HG02798 (cell line): ENCODE measurements around the gene HIVEP2.

ENCODE experiments used
- ATAC-seq: cut with Tn5 transposase; IDR thresholded peaks from one replicate; pipeline ENCODE4 v1.9.1; 2021; ENCODE audit warnings: mild to moderate bottlenecking; ENCODE audit not compliant: unreplicated experiment, poor library complexity

HIVEP2 gene

DNA sequence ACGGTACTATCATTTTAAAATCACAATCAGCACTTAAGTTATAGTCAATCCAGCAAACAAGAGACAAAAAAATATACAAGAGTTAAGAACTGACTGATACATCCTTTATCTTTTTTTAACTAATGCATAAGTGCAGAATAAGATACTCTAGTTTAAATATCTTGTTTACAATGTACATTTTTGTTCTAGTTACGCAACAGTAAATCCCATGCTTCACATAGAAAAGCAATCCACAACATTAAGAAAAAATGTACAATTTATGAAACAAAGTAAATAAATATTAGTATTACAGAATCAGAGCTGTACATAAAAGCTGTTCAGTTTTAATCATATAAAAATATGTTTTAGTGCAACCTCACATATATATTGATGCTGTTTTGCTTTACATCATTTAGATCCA, 192.6 kb downstream of the HIVEP2 start:
- ATAC-seq, result no peak

DNA sequence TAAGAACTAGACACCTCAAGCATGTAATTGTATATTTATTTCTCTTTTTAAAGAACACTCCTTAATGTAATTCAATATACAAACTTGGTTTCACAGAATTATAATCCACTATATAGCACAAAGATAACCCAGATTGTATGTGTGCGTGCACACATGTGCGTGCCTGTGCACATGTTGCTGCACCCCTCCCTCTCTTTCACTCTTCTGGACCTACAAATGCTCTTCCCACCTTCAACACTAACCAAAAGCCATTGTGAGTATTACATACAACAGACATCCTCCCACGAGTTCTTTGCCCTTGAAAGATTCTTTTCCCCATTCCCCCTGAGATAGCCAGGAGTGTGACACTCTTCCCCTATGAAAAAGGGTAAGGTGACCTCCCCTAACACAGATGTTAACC, 193.5 kb downstream of the HIVEP2 start:
- no peak for ATAC-seq

DNA sequence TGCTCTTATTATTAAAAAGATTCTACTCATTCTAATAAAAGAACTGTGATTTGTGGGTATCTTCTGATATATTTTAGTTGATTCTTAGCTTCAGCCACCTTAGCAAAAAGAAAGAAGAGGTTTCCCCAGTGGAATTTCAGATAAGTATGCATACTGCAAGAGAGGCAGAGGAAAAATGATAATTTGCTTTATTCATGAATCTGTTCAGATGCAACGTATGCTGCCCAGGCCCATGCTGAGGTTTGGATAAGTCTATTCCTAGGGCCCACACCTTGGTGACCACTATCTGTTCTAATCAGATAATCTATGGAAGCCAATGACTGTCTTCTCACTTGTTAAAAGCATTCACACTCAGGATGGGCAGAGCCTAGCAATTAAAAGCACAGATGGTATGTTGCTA, 194.0 kb downstream of the HIVEP2 start:
- no peak for ATAC-seq

DNA sequence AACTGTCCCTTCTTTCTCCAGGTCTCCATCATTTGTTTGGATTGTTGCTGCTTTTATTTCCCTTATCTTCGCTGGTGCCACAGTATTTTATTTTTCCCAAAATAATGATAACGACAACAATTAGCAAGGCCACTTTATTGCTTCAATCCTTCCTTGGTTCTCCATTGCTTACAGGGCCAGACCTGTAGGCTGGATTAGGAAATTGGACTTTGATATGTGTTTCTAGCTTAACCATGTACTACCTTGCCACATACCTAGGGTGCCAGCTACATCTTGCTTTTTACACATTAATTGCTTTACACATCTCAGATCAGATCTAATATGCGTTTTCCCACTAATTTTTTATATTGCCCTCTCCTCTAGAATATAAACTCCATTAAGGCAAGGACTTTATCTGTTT, 195.4 kb downstream of the HIVEP2 start:
- no peak for ATAC-seq

- ATAC-seq, result peak; percentile 79
Measured at GRCh38 chr6:142746524-142746923, 198.5 kb downstream of the HIVEP2 start.

- ATAC-seq, result no peak
Measured at GRCh38 chr6:142744836-142745235, 200.1 kb downstream of the HIVEP2 start.

GRCh38 chr6:142740449-142740848, 204.5 kb downstream of the HIVEP2 start:
- no peak for ATAC-seq

GRCh38 chr6:142738731-142739130, 206.2 kb downstream of the HIVEP2 start:
- ATAC-seq, result no peak

GRCh38 chr6:142738035-142738396, 207.0 kb downstream of the HIVEP2 start:
- no peak for ATAC-seq

- ATAC-seq, result no peak
Measured at GRCh38 chr6:142737368-142738034, 207.5 kb downstream of the HIVEP2 start.

DNA sequence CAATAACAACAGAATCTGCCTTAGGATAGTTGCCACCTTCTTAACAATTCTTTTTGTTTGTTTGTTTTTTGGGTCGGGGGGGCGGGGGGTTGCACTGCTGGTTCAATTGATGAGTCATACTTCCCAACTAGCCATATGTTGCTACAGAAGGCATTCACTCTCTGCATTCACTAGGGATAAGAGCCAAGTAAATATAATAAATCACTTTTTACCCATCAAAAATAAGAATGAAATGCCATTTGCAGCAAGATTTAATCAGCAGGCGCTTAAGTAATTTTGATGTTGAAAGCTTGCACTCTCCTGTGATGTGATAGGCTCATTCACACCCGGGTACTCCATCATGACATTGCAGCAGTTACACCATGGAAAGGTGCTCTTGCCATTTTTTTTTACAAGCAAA, 209.8 kb downstream of the HIVEP2 start:
- ATAC-seq, result no peak

DNA sequence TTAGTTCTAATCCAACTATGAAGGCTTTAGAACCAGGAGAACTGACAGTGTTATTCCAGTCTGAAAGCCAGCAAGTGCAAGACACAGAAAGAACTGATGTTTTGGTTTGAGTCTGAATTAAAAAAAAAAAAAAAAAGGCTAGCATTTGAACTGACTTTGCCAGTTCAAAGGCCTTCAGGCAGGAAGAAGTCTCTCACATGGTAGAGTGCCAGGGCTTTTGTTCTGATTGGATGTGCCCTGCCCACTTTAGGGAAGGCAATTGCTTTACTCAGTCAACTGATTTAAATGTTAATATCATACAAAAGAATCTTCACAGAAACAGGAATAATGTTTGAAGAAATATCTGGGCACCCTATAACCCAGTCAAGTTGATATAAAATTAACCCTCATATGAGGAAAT, 212.2 kb downstream of the HIVEP2 start:
- no peak for ATAC-seq

GRCh38 chr6:142731611-142732010, 213.4 kb downstream of the HIVEP2 start:
- ATAC-seq, result no peak

GRCh38 chr6:142729618-142730017, 215.4 kb downstream of the HIVEP2 start:
- no peak for ATAC-seq

- no peak for ATAC-seq
Measured at GRCh38 chr6:142728910-142729481, 216.0 kb downstream of the HIVEP2 start.

GRCh38 chr6:142728364-142728763, 216.6 kb downstream of the HIVEP2 start:
- no peak for ATAC-seq

GRCh38 chr6:142726616-142727015, 218.4 kb downstream of the HIVEP2 start:
- ATAC-seq, result no peak

DNA sequence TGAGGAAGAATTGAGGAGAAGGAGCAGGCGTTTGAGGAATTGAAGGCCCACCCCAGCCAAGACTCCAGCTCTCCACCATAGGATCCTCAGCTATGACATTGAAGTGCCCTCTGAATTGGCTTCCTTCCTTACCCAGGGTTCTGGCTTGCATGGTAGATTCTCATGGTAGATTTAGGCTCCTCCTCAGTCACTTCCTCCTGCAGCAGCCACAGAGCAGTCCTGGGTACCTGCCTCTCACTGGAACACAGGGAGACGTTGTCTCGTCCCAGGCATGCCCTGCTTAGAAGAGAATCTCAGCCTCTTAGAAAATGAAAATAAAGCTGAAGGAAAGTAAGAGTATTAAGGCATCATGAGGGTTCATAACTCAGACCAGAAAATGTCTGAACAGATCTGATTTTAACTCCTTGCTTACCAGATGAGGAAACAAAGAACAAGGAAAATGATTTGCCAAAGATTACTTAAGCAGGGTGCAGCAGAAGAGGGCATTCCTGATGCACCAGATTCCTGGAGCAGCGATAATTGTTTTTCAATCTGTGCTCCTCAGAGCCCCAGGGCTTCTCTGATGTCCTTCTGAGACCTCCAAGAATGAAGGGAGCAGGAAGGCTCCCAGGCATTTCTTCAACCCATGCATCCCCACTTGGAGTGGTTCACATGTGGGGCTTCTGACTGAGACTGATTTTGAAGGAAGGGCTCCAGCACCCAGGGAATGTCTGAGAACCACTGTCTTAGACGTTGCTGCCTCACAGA, 219.8 kb downstream of the HIVEP2 start:
- ATAC-seq, result no peak

DNA sequence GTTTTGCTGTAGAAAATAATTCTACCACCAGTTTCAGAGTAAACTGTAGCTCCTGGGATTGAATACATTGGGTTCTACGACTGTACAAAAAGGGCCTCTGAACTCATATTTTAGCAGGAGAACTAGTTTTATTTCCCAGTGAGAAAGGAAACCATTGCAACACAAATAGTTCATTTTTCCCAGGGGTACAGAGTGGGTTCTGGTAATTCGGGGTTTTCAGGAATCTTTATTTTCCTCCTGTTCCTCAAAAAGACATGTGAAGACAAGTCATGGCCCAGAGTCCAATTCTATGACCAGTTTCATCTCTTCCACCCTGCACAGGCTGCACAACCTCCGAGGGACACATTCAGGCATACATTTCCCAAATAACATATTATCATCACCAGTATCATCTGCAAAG, 222.1 kb downstream of the HIVEP2 start:
- ATAC-seq, result no peak

DNA sequence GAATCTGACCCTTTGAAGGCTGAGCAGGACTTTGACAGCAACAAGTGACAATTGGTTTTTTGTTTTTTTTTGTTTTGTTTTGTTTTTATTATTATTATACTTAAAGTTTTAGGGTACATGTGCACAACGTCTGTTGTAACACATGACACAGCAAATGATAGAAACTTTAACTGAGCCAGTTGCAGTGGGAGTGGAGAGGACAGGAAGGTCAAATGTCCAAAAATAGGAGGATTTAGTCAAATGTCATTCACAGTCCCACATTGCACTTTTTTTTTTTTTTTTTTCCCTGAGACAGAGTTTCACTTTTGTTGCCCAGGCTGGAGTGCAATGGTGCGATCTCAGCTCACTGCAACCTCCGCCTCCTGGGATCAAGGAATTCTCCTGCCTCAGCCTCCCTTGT, 223.0 kb downstream of the HIVEP2 start:
- peak; percentile 53 for ATAC-seq

GRCh38 chr6:142721215-142721920, 223.6 kb downstream of the HIVEP2 start:
- ATAC-seq, result peak; percentile 9
